GM06990 (cell line): ENCODE data around the gene TRAF3.

ENCODE experiments used
- DNase-seq: peaks from one replicate; pipeline ENCODE4 v3.0.0-alpha.2; 2011; ENCODE audit not compliant: insufficient read length; ENCODE audit errors: extremely low read depth
- H3K27me3 ChIP-seq: replicated peaks from 2 replicates; pipeline ENCODE4 v1.6.0; 2011; ENCODE audit warnings: low read length; ENCODE audit not compliant: control insufficient read depth, insufficient read depth
- H3K36me3 ChIP-seq: 2 replicates; pipeline ENCODE4 v1.5.1; 2011; ENCODE audit warnings: low read length; ENCODE audit not compliant: control insufficient read depth, insufficient read depth
- H3K4me3 ChIP-seq: replicated peaks from 2 replicates; pipeline ENCODE4 v1.5.1; 2011; ENCODE audit warnings: low read depth, mild to moderate bottlenecking, control low read depth, low read length
- TF ChIP-seq, protein P1 (sequence below): IDR thresholded peaks from 2 replicates; pipeline ENCODE4 v1.5.1; 2011; ENCODE audit warnings: low read length, control low read depth, mild to moderate bottlenecking, inconsistent platforms; ENCODE audit not compliant: insufficient read depth, poor library complexity, severe bottlenecking

Gene TRAF3

GRCh38 chr14:102804858-102805257, 27.6 kb downstream of the TRAF3 start:
- peaks cover 4% of the 10 kb centered on the region for H3K36me3 ChIP-seq
- peak overlapping the region; percentile 25 for H3K4me3 ChIP-seq
- no peaks in the 10 kb centered on the region for H3K27me3 ChIP-seq
- TF ChIP-seq, protein P1, sequence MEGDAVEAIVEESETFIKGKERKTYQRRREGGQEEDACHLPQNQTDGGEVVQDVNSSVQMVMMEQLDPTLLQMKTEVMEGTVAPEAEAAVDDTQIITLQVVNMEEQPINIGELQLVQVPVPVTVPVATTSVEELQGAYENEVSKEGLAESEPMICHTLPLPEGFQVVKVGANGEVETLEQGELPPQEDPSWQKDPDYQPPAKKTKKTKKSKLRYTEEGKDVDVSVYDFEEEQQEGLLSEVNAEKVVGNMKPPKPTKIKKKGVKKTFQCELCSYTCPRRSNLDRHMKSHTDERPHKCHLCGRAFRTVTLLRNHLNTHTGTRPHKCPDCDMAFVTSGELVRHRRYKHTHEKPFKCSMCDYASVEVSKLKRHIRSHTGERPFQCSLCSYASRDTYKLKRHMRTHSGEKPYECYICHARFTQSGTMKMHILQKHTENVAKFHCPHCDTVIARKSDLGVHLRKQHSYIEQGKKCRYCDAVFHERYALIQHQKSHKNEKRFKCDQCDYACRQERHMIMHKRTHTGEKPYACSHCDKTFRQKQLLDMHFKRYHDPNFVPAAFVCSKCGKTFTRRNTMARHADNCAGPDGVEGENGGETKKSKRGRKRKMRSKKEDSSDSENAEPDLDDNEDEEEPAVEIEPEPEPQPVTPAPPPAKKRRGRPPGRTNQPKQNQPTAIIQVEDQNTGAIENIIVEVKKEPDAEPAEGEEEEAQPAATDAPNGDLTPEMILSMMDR = no peak
- DNase-seq = no peak

DNA sequence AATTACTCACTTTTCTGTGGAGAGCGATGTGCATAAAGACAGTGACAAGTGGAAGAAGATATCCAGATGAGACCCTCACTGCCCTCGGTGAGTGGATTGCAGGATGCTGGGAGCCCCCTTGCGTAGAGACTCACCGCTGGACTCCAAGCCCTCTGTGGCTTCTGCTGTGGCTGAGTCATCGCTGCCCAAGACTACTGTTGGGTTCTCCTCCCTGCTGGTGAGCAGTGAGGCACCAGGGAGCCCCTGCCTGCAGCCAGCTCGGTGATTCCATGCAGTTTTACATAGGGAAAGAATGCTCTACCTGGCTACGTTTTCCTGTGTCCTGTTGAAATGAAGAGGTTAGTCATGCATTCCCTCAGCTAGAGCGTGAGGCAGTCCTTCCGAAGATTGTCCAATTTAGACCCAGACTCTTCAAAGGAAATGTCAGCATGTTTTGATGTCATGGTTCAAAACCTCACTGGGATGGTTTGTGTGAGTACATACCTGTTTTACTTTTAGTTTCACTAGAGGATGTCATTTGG, 28.2 kb downstream of the TRAF3 start:
- peak overlapping the region; percentile 25 for H3K4me3 ChIP-seq
- TF ChIP-seq, protein P1 = peak; percentile 15
- H3K27me3 ChIP-seq = no peaks in the 10 kb centered on the region
- no peak for DNase-seq
- peaks cover 4% of the 10 kb centered on the region for H3K36me3 ChIP-seq

DNA sequence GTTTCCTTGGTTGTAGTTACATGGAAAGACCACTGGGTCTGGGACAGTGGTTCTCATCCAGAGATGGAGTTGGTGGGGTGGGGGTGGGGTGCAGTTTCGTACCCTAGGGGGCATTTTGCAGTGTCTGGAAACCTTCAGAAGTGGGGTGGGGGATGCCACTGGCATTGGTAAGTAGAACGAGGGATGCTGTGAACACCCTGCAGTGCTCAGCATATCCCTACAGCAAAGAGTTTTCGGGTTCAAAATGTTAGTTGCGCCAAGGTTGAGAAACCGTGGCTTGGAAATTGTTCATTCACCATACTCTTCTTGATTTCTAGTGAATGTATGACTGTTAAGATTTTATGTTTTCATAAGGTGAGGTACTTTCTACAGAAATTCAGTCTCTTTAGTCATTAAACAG, 28.7 kb downstream of the TRAF3 start:
- Histone ChIP-seq H3K27me3 (no peaks in the 10 kb centered on the region), H3K4me3 (peak overlapping the region; percentile 25), H3K36me3 (peaks cover 6% of the 10 kb centered on the region)
- TF ChIP-seq, protein P1 = no peak
- no peak for DNase-seq

- TF ChIP-seq, protein P1 = no peak
- no peak for DNase-seq
These were observed 29.2 kb downstream of the TRAF3 start for GRCh38 chr14:102806447-102806846.

DNA sequence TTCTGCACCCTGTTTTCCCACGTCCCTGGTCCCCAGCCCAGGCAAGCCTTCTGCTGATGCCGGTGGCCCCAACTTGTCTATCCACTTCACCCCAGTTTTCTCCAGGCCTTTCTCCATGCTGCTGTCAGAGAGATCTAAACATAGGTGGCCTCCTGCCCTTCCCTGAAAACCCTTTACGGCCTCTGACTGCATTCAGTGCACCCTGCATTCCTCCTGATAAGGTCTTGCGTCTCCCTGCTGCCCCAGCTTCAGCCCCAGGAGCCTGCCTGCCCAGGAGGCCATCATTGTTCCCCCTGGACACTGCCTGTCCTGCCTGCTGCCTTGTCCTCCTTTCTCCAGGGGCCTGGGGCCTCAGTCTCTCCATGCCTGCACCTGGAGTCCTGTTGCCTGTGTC, 29.8 kb downstream of the TRAF3 start:
- Histone ChIP-seq H3K36me3 (peaks cover 6% of the 10 kb centered on the region), H3K4me3 (peak overlapping the region; percentile 17), H3K27me3 (no peaks in the 10 kb centered on the region)
- TF ChIP-seq, protein P1 = no peak
- no peak for DNase-seq

More at GRCh38 chr14:102806447-102806846, 29.2 kb downstream of the TRAF3 start:
- Histone ChIP-seq H3K36me3 (peaks cover 6% of the 10 kb centered on the region), H3K27me3 (no peaks in the 10 kb centered on the region), H3K4me3 (no peak overlapping the region)

- TF ChIP-seq, protein P1 = no peak
- Histone ChIP-seq H3K36me3 (peaks cover 8% of the 10 kb centered on the region), H3K4me3 (no peak overlapping the region), H3K27me3 (no peaks in the 10 kb centered on the region)
- DNase-seq = no peak
These were observed 32.6 kb downstream of the TRAF3 start for GRCh38 chr14:102809870-102810269.
